Measurements from ENCODE around the gene MTCL3.
A peak's percentile ranks its signal among the peaks of the same experiment; 100 is the strongest.

The MTCL3 gene

DNA sequence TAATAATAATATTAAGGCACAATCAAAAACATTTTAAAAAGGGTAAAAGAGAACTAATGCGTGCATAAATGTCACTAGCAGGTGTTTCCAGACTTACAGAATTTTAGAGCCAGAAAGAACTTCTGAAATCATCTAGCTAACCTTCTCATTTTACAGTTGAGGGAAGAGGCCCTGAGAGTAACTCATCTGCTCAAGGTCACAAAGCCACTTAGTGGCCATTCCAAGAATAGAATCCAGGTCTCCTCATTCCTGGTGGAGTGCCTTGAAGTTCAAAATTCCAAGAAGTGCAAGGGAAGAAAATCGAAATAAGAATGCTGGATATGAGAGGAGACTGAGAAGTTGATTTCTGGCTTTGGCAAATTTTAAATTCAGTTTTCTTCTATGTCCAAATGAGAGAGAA lies 56.8 kb downstream of the MTCL3 start:
- no peak overlapping the region for H3K4me3 ChIP-seq
- peak overlapping the region; percentile 70 for H3K27ac ChIP-seq
- intact Hi-C loops (cut with DNase I), result loop anchor here (10.0 kb wide), 1 partner anchor 72 kb away; no protein-coding TSS in a partner anchor
- ATAC-seq (no peak), DNase-seq (no peak)
- TF ChIP-seq, protein P1, sequence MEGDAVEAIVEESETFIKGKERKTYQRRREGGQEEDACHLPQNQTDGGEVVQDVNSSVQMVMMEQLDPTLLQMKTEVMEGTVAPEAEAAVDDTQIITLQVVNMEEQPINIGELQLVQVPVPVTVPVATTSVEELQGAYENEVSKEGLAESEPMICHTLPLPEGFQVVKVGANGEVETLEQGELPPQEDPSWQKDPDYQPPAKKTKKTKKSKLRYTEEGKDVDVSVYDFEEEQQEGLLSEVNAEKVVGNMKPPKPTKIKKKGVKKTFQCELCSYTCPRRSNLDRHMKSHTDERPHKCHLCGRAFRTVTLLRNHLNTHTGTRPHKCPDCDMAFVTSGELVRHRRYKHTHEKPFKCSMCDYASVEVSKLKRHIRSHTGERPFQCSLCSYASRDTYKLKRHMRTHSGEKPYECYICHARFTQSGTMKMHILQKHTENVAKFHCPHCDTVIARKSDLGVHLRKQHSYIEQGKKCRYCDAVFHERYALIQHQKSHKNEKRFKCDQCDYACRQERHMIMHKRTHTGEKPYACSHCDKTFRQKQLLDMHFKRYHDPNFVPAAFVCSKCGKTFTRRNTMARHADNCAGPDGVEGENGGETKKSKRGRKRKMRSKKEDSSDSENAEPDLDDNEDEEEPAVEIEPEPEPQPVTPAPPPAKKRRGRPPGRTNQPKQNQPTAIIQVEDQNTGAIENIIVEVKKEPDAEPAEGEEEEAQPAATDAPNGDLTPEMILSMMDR (IDR thresholded peaks at IDR 0.05), result no peak
- no peaks in the 10 kb centered on the region for H3K36me3 ChIP-seq
- H3K9me3 ChIP-seq, result no peaks in the 10 kb centered on the region
- H3K4me1 ChIP-seq, result peaks cover 19% of the 10 kb centered on the region
- no peaks in the 10 kb centered on the region for H3K27me3 ChIP-seq

DNA sequence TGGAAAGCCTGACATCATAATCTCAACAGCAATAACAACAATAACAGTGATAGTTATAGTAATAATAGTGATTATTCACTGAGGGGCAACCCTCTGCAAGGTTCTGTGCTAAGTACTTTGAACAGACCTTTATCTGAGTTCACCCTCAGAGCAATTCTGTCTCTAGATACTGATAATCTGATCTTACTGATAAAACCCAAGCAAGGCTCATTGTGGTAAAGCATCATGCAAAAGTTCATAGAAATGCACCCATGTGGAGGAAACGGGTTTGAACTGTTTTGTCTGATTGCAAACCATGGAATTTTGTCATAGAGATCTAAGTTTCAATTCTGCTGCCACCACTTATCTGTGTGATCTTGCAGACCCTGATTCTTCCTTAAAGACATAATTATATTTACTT lies 58.7 kb downstream of the MTCL3 start:
- Histone ChIP-seq H3K27ac (no peak overlapping the region), H3K36me3 (no peaks in the 10 kb centered on the region), H3K9me3 (no peaks in the 10 kb centered on the region), H3K27me3 (no peaks in the 10 kb centered on the region), H3K4me1 (peaks cover 25% of the 10 kb centered on the region), H3K4me3 (no peak overlapping the region)
- DNase-seq (no peak), ATAC-seq (no peak)
- intact Hi-C loops (cut with DNase I), result loop anchor here (10.0 kb wide), 1 partner anchor 74 kb away; no protein-coding TSS in a partner anchor
- TF ChIP-seq, protein P1 (IDR thresholded peaks at IDR 0.05), result no peak

DNA sequence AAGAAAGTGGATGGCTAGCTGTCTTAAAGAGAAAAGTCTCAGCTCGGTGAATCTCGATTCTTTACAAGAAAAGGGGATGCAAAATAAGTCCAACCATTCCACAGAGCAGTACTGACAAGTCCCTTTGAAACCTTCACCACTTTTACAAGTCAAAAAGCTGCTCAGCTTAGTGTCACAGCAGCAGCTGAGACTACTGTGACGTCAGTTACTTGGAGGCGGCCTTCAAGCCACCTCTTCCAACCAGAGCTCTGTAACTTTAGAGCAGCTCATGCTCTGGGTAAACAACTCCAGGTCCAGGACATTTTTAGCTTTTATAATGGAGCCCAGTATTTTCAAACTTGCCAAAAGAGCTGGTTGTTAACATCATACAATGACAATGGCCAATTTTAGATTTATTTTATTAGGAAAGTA lies 59.9 kb downstream of the MTCL3 start, which contains the start of gene KIAA0408:
TSS of gene KIAA0408 (minus strand) at position 159 of the 411 bp plus-strand sequence. CDS start 5,408 bp downstream, outside the sequence.
- peak within 1 kb of the TSS; percentile 53 for H3K4me3 ChIP-seq
- peak; percentile 73 for DNase-seq
- TF ChIP-seq, protein P1 (IDR thresholded peaks at IDR 0.05), result no peak

DNA sequence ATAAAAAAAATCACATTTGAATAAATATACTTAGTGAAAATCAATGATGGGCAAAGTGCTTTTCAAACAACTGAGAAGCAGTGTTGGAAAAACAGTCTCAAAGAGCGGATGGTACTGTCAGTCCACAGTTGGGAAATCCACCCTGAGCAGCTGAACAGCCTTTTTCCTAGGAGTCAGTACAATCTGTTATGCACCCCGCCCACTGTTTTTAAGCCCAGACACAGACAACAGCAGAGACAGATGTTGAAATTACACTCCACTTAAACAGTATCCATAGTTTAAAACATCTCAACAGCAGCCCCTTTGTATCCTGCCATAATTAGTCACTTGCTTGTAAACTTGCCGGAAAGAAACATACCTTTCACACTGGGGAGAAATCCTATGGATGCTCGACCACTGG lies 60.3 kb downstream of the MTCL3 start:
- Histone ChIP-seq H3K4me3 (peak overlapping the region; percentile 53), H3K36me3 (no peaks in the 10 kb centered on the region), H3K27ac (peak overlapping the region; percentile 78), H3K9me3 (no peaks in the 10 kb centered on the region), H3K4me1 (peaks cover 18% of the 10 kb centered on the region), H3K27me3 (no peaks in the 10 kb centered on the region)
- TF ChIP-seq, protein P1 (IDR thresholded peaks at IDR 0.05), result no peak
- DNase-seq (no peak), ATAC-seq (peak; percentile 80)
- intact Hi-C loops (cut with DNase I), result no loop called here

More for the DNA sequence above, 59.9 kb downstream of the MTCL3 start, which contains the start of gene KIAA0408:
- peak; percentile 88 for ATAC-seq
- Histone ChIP-seq H3K4me1 (peaks cover 18% of the 10 kb centered on the region), H3K36me3 (no peaks in the 10 kb centered on the region), H3K27me3 (no peaks in the 10 kb centered on the region), H3K27ac (peak within 1 kb of the TSS; percentile 78), H3K9me3 (no peaks in the 10 kb centered on the region)
- intact Hi-C loops (cut with DNase I), result no loop called here

DNA sequence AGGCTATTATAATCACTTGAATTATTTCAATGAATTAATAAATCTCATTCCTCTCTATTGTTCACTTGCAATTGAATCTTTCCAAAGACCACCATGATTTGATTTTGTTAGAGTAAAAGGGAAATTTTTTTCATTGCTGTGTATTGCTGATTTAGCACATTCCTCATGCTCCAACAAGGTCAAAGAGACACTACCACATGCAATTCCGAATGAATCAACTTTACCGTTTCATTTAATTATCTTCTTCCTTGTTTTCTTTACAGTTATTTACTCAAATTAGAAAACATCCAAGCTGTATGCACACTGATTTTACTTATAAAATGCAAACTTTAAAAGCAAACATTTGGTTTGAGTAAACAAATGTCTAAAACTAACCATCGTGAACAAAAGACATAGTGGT lies 60.9 kb downstream of the MTCL3 start:
- Histone ChIP-seq H3K9me3 (no peaks in the 10 kb centered on the region), H3K4me3 (peak overlapping the region; percentile 53), H3K27me3 (no peaks in the 10 kb centered on the region), H3K27ac (peak overlapping the region; percentile 78), H3K4me1 (peaks cover 18% of the 10 kb centered on the region), H3K36me3 (peaks cover 2% of the 10 kb centered on the region)
- TF ChIP-seq, protein P1 (IDR thresholded peaks at IDR 0.05), result no peak
- ATAC-seq, result no peak
- intact Hi-C loops (cut with DNase I), result no loop called here
- no peak for DNase-seq
